SU-DHL-6 (cell line): ENCODE results near the gene SSNA1.

Source experiments
- H2AFZ ChIP-seq: fragments of 200-600 bp; sonication (generic); 2 replicates; pipeline ENCODE4 v1.6.1; 2014; ENCODE audit warnings: low read depth, mild to moderate bottlenecking, moderate library complexity, mixed read lengths, antibody characterized with exemption, low read length; ENCODE audit not compliant: severe bottlenecking
- H3F3A ChIP-seq: fragments of 200-600 bp; shearing (Covaris generic); 2 replicates; pipeline ENCODE4 v1.6.0; 2016; ENCODE audit warnings: antibody characterized with exemption, mild to moderate bottlenecking; ENCODE audit not compliant: insufficient read depth
- H3K27ac ChIP-seq: fragments of 200-600 bp; sonication (generic); 2 replicates; pipeline ENCODE4 v1.5.1; 2016; ENCODE audit warnings: low read depth, mild to moderate bottlenecking, low read length, moderate library complexity, mixed read lengths
- H3K27me3 ChIP-seq: fragments of 200-600 bp; sonication (generic), shearing (Covaris generic); 2 replicates; pipeline ENCODE4 v1.6.0; 2014; ENCODE audit warnings: mild to moderate bottlenecking, low read length
- H3K36me3 ChIP-seq: fragments of 200-600 bp; sonication (generic); 2 replicates; pipeline ENCODE4 v1.6.1; 2014; ENCODE audit warnings: mild to moderate bottlenecking, low read length, mixed read lengths
- H3K4me2 ChIP-seq: fragments of 300-600, 200-600 bp; shearing (Covaris generic), sonication (generic); 2 replicates; pipeline ENCODE4 v1.6.0; 2014; ENCODE audit warnings: low read length, low read depth, mild to moderate bottlenecking; ENCODE audit not compliant: poor library complexity, severe bottlenecking
- H3K4me3 ChIP-seq: fragments of 200-600 bp; sonication (generic); 2 replicates; pipeline ENCODE4 v1.5.1; 2014; ENCODE audit warnings: antibody characterized with exemption, low read length, mild to moderate bottlenecking, mixed read lengths; ENCODE audit not compliant: insufficient read depth, poor library complexity, severe bottlenecking
- H3K79me2 ChIP-seq: fragments of 200-600 bp; sonication (generic); 2 replicates; pipeline ENCODE4 v1.6.1; 2014; ENCODE audit warnings: mild to moderate bottlenecking, low read length, moderate library complexity; ENCODE audit not compliant: insufficient read depth
- H3K9ac ChIP-seq: fragments of 200-600 bp; sonication (generic); 2 replicates; pipeline ENCODE4 v1.7.0; 2014; ENCODE audit warnings: mild to moderate bottlenecking, low read length
- H3K9me2 ChIP-seq: fragments of 200-600 bp; sonication (generic); replicated peaks from 2 replicates; pipeline ENCODE4 v1.6.1; 2014; ENCODE audit warnings: low read length; ENCODE audit not compliant: insufficient read depth
- H3K9me3 ChIP-seq: fragments of 200-600 bp; sonication (generic); 2 replicates; pipeline ENCODE4 v1.6.1; 2014; ENCODE audit warnings: low read length, mixed read lengths; ENCODE audit not compliant: insufficient read depth
- H4K20me1 ChIP-seq: fragments of 200-600 bp; sonication (generic); 2 replicates; pipeline ENCODE4 v1.6.1; 2014; ENCODE audit warnings: low read depth, mild to moderate bottlenecking, antibody characterized with exemption, low read length, moderate library complexity, mixed read lengths
- CTCF ChIP-seq: fragments of 200-600 bp; sonication (generic); IDR thresholded peaks from one replicate; pipeline ENCODE4 v1.5.1; 2017; ENCODE audit warnings: antibody characterized with exemption, mild to moderate bottlenecking, low read length, moderate library complexity; ENCODE audit not compliant: insufficient read depth, poor library complexity, severe bottlenecking
- EZH2phosphoT487 ChIP-seq: fragments of 200-600 bp; sonication (generic), shearing (Covaris generic); conservative IDR thresholded peaks from 2 replicates; pipeline ENCODE4 v1.6.1; 2018; ENCODE audit warnings: mild to moderate bottlenecking, antibody characterized with exemption, low read length, moderate library complexity, mixed read lengths

Gene SSNA1

GRCh38 chr9:137213160-137214060 lies 24.9 kb downstream of the SSNA1 start:
- no peaks in the 10 kb centered on the region for H3K36me3 ChIP-seq
- H3K4me3 ChIP-seq = no peak overlapping the region
- no peak overlapping the region for H3K9ac ChIP-seq
- H3K27ac ChIP-seq = no peak overlapping the region
- H4K20me1 ChIP-seq = no peaks in the 10 kb centered on the region
- no peaks in the 10 kb centered on the region for H3K79me2 ChIP-seq
- no peak overlapping the region for H2AFZ ChIP-seq
- H3K9me3 ChIP-seq = no peaks in the 10 kb centered on the region
- no peaks in the 10 kb centered on the region for H3K27me3 ChIP-seq
- no peak overlapping the region for H3K4me2 ChIP-seq
- TF ChIP-seq CTCF (no peak), EZH2phosphoT487 (no peak)
- no peaks in the 10 kb centered on the region for H3K9me2 ChIP-seq
- H3F3A ChIP-seq = no peaks in the 10 kb centered on the region

GRCh38 chr9:137214620-137215019 lies 26.1 kb downstream of the SSNA1 start:
- Histone ChIP-seq H4K20me1 (no peaks in the 10 kb centered on the region), H3K4me3 (no peak overlapping the region), H3F3A (no peaks in the 10 kb centered on the region), H3K9me3 (no peaks in the 10 kb centered on the region), H3K27me3 (no peaks in the 10 kb centered on the region), H3K9ac (no peak overlapping the region), H2AFZ (no peak overlapping the region), H3K9me2 (no peaks in the 10 kb centered on the region), H3K36me3 (no peaks in the 10 kb centered on the region), H3K79me2 (no peaks in the 10 kb centered on the region), H3K27ac (no peak overlapping the region), H3K4me2 (no peak overlapping the region)
- TF ChIP-seq EZH2phosphoT487 = no peak
- no peak for TF ChIP-seq CTCF

GRCh38 chr9:137215196-137215986 lies 26.9 kb downstream of the SSNA1 start:
- Histone ChIP-seq H2AFZ (no peak overlapping the region), H3K9me2 (no peaks in the 10 kb centered on the region), H3K9me3 (no peaks in the 10 kb centered on the region), H3K4me3 (no peak overlapping the region), H4K20me1 (no peaks in the 10 kb centered on the region), H3F3A (no peaks in the 10 kb centered on the region), H3K9ac (no peak overlapping the region), H3K36me3 (no peaks in the 10 kb centered on the region), H3K79me2 (no peaks in the 10 kb centered on the region), H3K4me2 (no peak overlapping the region), H3K27me3 (no peaks in the 10 kb centered on the region), H3K27ac (no peak overlapping the region)
- TF ChIP-seq EZH2phosphoT487 = no peak
- no peak for TF ChIP-seq CTCF
